H9 (cell line): Measurements from ENCODE around the gene UBE3B. TPM values are rescaled to one million over a fixed set of nuclear protein-coding genes. Genes with fewer than 3 reads are reported as not detected.

ENCODE experiments used
- DNase-seq: peaks from one replicate; pipeline ENCODE4 v3.0.0-alpha.2; 2017
- H2AFZ ChIP-seq: one replicate; pipeline ENCODE4 v1.6.1; 2013; ENCODE audit warnings: mild to moderate bottlenecking, low read length, control low read depth, moderate library complexity
- H2AK5ac ChIP-seq: 2 replicates; pipeline ENCODE4 v1.6.1; 2013; ENCODE audit warnings: low read length, control low read depth, mixed read lengths; ENCODE audit not compliant: insufficient read length
- H2BK120ac ChIP-seq: one replicate; pipeline ENCODE4 v1.6.1; 2013; ENCODE audit warnings: low read depth, mild to moderate bottlenecking, low read length, control low read depth, inconsistent platforms; ENCODE audit not compliant: poor library complexity, severe bottlenecking
- H2BK12ac ChIP-seq: 2 replicates; pipeline ENCODE4 v1.6.1; 2013; ENCODE audit warnings: low read length, control low read depth, mixed read lengths, low read depth; ENCODE audit not compliant: insufficient read length
- H2BK15ac ChIP-seq: 2 replicates; pipeline ENCODE4 v1.6.1; 2013; ENCODE audit warnings: low read depth, low read length, control low read depth
- H2BK20ac ChIP-seq: one replicate; pipeline ENCODE4 v1.6.1; 2013; ENCODE audit warnings: low read depth, mild to moderate bottlenecking, low read length, control low read depth, inconsistent platforms; ENCODE audit not compliant: poor library complexity, severe bottlenecking
- H2BK5ac ChIP-seq: 2 replicates; pipeline ENCODE4 v1.6.1; 2013; ENCODE audit warnings: low read length, control low read depth, mixed read lengths; ENCODE audit not compliant: insufficient read length
- H3K14ac ChIP-seq: 2 replicates; pipeline ENCODE4 v1.6.1; 2013; ENCODE audit warnings: low read length, control low read depth; ENCODE audit not compliant: insufficient read depth
- H3K18ac ChIP-seq: 2 replicates; pipeline ENCODE4 v1.6.1; 2013; ENCODE audit warnings: low read depth, mild to moderate bottlenecking, mixed read lengths, low read length, control low read depth; ENCODE audit not compliant: insufficient read length
- H3K23ac ChIP-seq: 2 replicates; pipeline ENCODE4 v1.6.1; 2013; ENCODE audit warnings: low read length, control low read depth, mixed read lengths, low read depth; ENCODE audit not compliant: insufficient read length
- H3K23me2 ChIP-seq: 2 replicates; pipeline ENCODE4 v1.6.1; 2013; ENCODE audit warnings: low read depth, mild to moderate bottlenecking, mixed read lengths, low read length, control low read depth; ENCODE audit not compliant: insufficient read length, poor library complexity, severe bottlenecking
- H3K27ac ChIP-seq: 2 replicates; pipeline ENCODE4 v1.5.1; 2013; ENCODE audit warnings: low read length, control low read depth, mixed read lengths, low read depth; ENCODE audit not compliant: insufficient read length
- H3K27me3 ChIP-seq: 2 replicates; pipeline ENCODE4 v1.6.1; 2013; ENCODE audit warnings: low read length, control low read depth, inconsistent platforms; ENCODE audit not compliant: insufficient read depth
- H3K4ac ChIP-seq: 2 replicates; pipeline ENCODE4 v1.6.1; 2013; ENCODE audit warnings: low read depth, mild to moderate bottlenecking, control low read depth, inconsistent platforms, low read length, moderate library complexity
- H3K4me1 ChIP-seq: 2 replicates; pipeline ENCODE4 v1.6.1; 2013; ENCODE audit warnings: low read length, control low read depth, inconsistent platforms; ENCODE audit not compliant: insufficient read depth
- H3K4me2 ChIP-seq: 2 replicates; pipeline ENCODE4 v1.6.1; 2013; ENCODE audit warnings: low read length, control low read depth, mixed read lengths; ENCODE audit not compliant: insufficient read length, insufficient read depth
- H3K56ac ChIP-seq: 2 replicates; pipeline ENCODE4 v1.6.1; 2013; ENCODE audit warnings: low read depth, mild to moderate bottlenecking, mixed read lengths, low read length, control low read depth; ENCODE audit not compliant: insufficient read length
- H3K79me1 ChIP-seq: 2 replicates; pipeline ENCODE4 v1.6.1; 2013; ENCODE audit warnings: low read depth, mild to moderate bottlenecking, moderate library complexity, low read length, control low read depth, inconsistent platforms; ENCODE audit not compliant: insufficient read depth, poor library complexity, severe bottlenecking
- H3K79me2 ChIP-seq: 2 replicates; pipeline ENCODE4 v1.6.1; 2013; ENCODE audit warnings: low read length, control low read depth, inconsistent platforms; ENCODE audit not compliant: insufficient read depth
- H3K9ac ChIP-seq: 2 replicates; pipeline ENCODE4 v1.6.1; 2013; ENCODE audit warnings: low read length, control low read depth, mixed read lengths; ENCODE audit not compliant: insufficient read length; ENCODE audit errors: extremely low read depth
- H3K9me3 ChIP-seq: one replicate; pipeline ENCODE4 v1.6.1; 2013; ENCODE audit warnings: low read depth, low read length, inconsistent platforms; ENCODE audit not compliant: control insufficient read depth
- H3T11ph ChIP-seq: one replicate; pipeline ENCODE4 v1.6.1; 2013; ENCODE audit warnings: mild to moderate bottlenecking, low read length, control low read depth, inconsistent platforms
- H4K20me1 ChIP-seq: one replicate; pipeline ENCODE4 v1.6.1; 2013; ENCODE audit not compliant: control insufficient read depth, insufficient read length, insufficient read depth
- H4K5ac ChIP-seq: 2 replicates; pipeline ENCODE4 v1.6.1; 2013; ENCODE audit warnings: low read depth, mild to moderate bottlenecking, mixed read lengths, low read length, control low read depth; ENCODE audit not compliant: insufficient read length
- H4K8ac ChIP-seq: replicated peaks from 2 replicates; pipeline ENCODE4 v1.6.1; 2013; ENCODE audit warnings: low read length, control low read depth, mixed read lengths, low read depth; ENCODE audit not compliant: insufficient read length
- H4K91ac ChIP-seq: 2 replicates; pipeline ENCODE4 v1.6.1; 2013; ENCODE audit warnings: low read depth, mild to moderate bottlenecking, moderate library complexity, mixed read lengths, low read length, control low read depth; ENCODE audit not compliant: insufficient read length
- H3K27ac Mint-ChIP-seq, 3 experiments: 2 replicates in 2 of 3; 3 replicates in 1 of 3; pipeline ENCODE4 v1.8.0; 2020 to 2021; ENCODE audit warnings: mixed read lengths in 3 of 3, mild to moderate bottlenecking in 1 of 3, moderate library complexity in 1 of 3
- H3K27me3 Mint-ChIP-seq: 2 replicates; pipeline ENCODE4 v1.8.0; 2021; ENCODE audit warnings: low read depth, mild to moderate bottlenecking, moderate library complexity, mixed read lengths
- H3K36me3 Mint-ChIP-seq, 3 experiments: 2 replicates in 2 of 3; 3 replicates in 1 of 3; pipeline ENCODE4 v1.8.0; 2020 to 2021; ENCODE audit warnings: low read depth in 3 of 3, mixed read lengths in 3 of 3; ENCODE audit not compliant: insufficient read depth in 1 of 3
- H3K4me1 Mint-ChIP-seq, 2 experiments: 2 replicates each; pipeline ENCODE4 v1.8.0; 2020; ENCODE audit warnings: mixed read lengths in 2 of 2
- H3K4me3 Mint-ChIP-seq, 2 experiments: 2 replicates in 1 of 2; 3 replicates in 1 of 2; pipeline ENCODE4 v1.8.0; 2020 to 2021; ENCODE audit warnings: mild to moderate bottlenecking in 2 of 2, mixed read lengths in 2 of 2, moderate library complexity in 1 of 2
- H3K9me3 Mint-ChIP-seq, 2 experiments: 2 replicates in 1 of 2; 3 replicates in 1 of 2; pipeline ENCODE4 v1.8.0; 2020; ENCODE audit warnings: mild to moderate bottlenecking in 2 of 2, mixed read lengths in 2 of 2, moderate library complexity in 1 of 2
- CTCF ChIP-seq: fragments of 200-600 bp; sonication (generic); conservative IDR thresholded peaks from 3 replicates; pipeline ENCODE4 v1.8.0; 2021; ENCODE audit warnings: antibody characterized with exemption, mild to moderate bottlenecking
- WGBS: extraction: QIAGEN DNeasy Blood & Tissue Kit; methylation state at CpG from one replicate; pipeline ENCODE4 v1.1.7; 2013; ENCODE audit warnings: missing lambda C conversion rate, low lambda C conversion rate, mixed read lengths; ENCODE audit not compliant: insufficient read length; ENCODE audit errors: extremely low coverage; 5-methylcytosine and 5-hydroxymethylcytosine counted together
- total RNA-seq: library from RNA; stranded (reverse); gene quantifications from 2 replicates; pipeline ENCODE4 v1.2.1, GENCODE V29; 2021

The UBE3B gene
- total RNA-seq, 1 experiment from 2014 or later, result 24.2 TPM

- no peak overlapping the region for H3K27ac ChIP-seq
- Mint-ChIP-seq H3K4me1 (peaks cover 23 to 29% of the 10 kb centered on the region in 2 experiments), H3K27me3 (no peaks in the 10 kb centered on the region), H3K9me3 (no peaks in the 10 kb centered on the region), H3K27ac (peak overlapping the region; percentile 92 to 100 (median 100)), H3K4me3 (peak overlapping the region; percentile 97 to 98), H3K36me3 (peaks cover 0 to 6% (median 0%) of the 10 kb centered on the region in 3 experiments; a peak in 3 of 7 replicates)
- peak overlapping the region; percentile 78 for H4K8ac ChIP-seq
- H3K4me2 ChIP-seq, result peak overlapping the region; percentile 91
- TF ChIP-seq CTCF, result no peak
- no peak overlapping the region for H3T11ph ChIP-seq
- H3K4ac ChIP-seq, result no peak overlapping the region
- peak overlapping the region; percentile 58 for H3K14ac ChIP-seq
- H2BK120ac ChIP-seq, result no peak overlapping the region
- H4K20me1 ChIP-seq, result no peaks in the 10 kb centered on the region
- no peak overlapping the region for H3K18ac ChIP-seq
- H2BK15ac ChIP-seq, result no peak overlapping the region
- WGBS, result no CpG with 5 or more reads among the region's 19 CpGs
- peaks cover 38% of the 10 kb centered on the region; the same call in 1 of the 2 replicates for H3K79me2 ChIP-seq
- no peak overlapping the region for H2BK12ac ChIP-seq
- H3K4me1 ChIP-seq, result peaks cover 4% of the 10 kb centered on the region; the same call in 1 of the 2 replicates
- H2BK20ac ChIP-seq, result no peak overlapping the region
- H2AK5ac ChIP-seq, result no peak overlapping the region
- H3K79me1 ChIP-seq, result peaks cover 10% of the 10 kb centered on the region
- no peak overlapping the region for H3K23ac ChIP-seq
- H3K23me2 ChIP-seq, result peaks cover 21% of the 10 kb centered on the region
- H3K56ac ChIP-seq, result peak overlapping the region; percentile 16
- no peaks in the 10 kb centered on the region for H3K9me3 ChIP-seq
- no peak overlapping the region for H4K91ac ChIP-seq
- peak overlapping the region; percentile 93 for H3K9ac ChIP-seq
- DNase-seq, result no peak
- no peak overlapping the region for H2AFZ ChIP-seq
- no peaks in the 10 kb centered on the region for H3K27me3 ChIP-seq
- H4K5ac ChIP-seq, result peak overlapping the region; percentile 68
- peak overlapping the region; percentile 84 for H2BK5ac ChIP-seq
Measured at GRCh38 chr12:109475993-109476806, 1.2 kb upstream of the UBE3B start.
